GM23338 (cell line): Measurements from ENCODE around the gene MRPS10. TPM values are rescaled to one million over a fixed set of nuclear protein-coding genes. Genes with fewer than 3 reads are reported as not detected.

Experiments
- ATAC-seq: fragments of 200-7000 bp; cut with Tn5 transposase; 3 replicates; pipeline ENCODE4 v1.9.1; 2020
- DNase-seq: peaks from one replicate; pipeline ENCODE4 v3.0.0-alpha.2; 2015; ENCODE audit warnings: low spot score
- H2AFZ ChIP-seq: fragments of 200-600 bp; sonication (generic); 2 replicates; pipeline ENCODE4 v1.8.0; 2016; ENCODE audit warnings: antibody characterized with exemption, mild to moderate bottlenecking, moderate library complexity
- H3F3A ChIP-seq: fragments of 200-600 bp; sonication (generic); replicated peaks from 2 replicates; pipeline ENCODE4 v1.8.0; 2017; ENCODE audit warnings: antibody characterized with exemption, mixed run types, low read depth
- H3K27ac ChIP-seq: fragments of 200-600 bp; sonication (generic); 2 replicates; pipeline ENCODE4 v1.6.1; 2016; ENCODE audit warnings: low read depth
- H3K27me3 ChIP-seq: fragments of 200-600 bp; sonication (generic); 2 replicates; pipeline ENCODE4 v1.8.0; 2016; ENCODE audit warnings: mild to moderate bottlenecking, mixed run types, moderate library complexity; ENCODE audit not compliant: insufficient read depth
- H3K36me3 ChIP-seq: fragments of 200-600 bp; sonication (generic); 2 replicates; pipeline ENCODE4 v1.8.0; 2016; ENCODE audit warnings: mild to moderate bottlenecking; ENCODE audit not compliant: insufficient read depth
- H3K4me1 ChIP-seq: fragments of 200-600 bp; sonication (generic); 2 replicates; pipeline ENCODE4 v1.8.0; 2016; ENCODE audit warnings: mild to moderate bottlenecking, moderate library complexity; ENCODE audit not compliant: insufficient read depth
- H3K4me2 ChIP-seq: fragments of 200-600 bp; sonication (generic); 2 replicates; pipeline ENCODE4 v1.7.1; 2017; ENCODE audit warnings: mixed run types
- H3K4me3 ChIP-seq: fragments of 200-600 bp; sonication (generic); 2 replicates; pipeline ENCODE4 v1.6.1; 2016; ENCODE audit warnings: mixed run types
- H3K79me2 ChIP-seq: fragments of 200-600 bp; sonication (generic); replicated peaks from 2 replicates; pipeline ENCODE4 v1.8.0; 2017; ENCODE audit warnings: mild to moderate bottlenecking; ENCODE audit not compliant: insufficient read depth
- H3K9me2 ChIP-seq: fragments of 200-600 bp; sonication (generic); 2 replicates; pipeline ENCODE4 v1.8.0; 2017; ENCODE audit not compliant: insufficient read depth
- H4K20me1 ChIP-seq: fragments of 200-600 bp; sonication (generic); replicated peaks from 2 replicates; pipeline ENCODE4 v1.8.0; 2017; ENCODE audit warnings: mild to moderate bottlenecking; ENCODE audit not compliant: insufficient read depth
- H3K27ac Mint-ChIP-seq: 2 replicates; pipeline ENCODE4 v1.8.0; 2020; ENCODE audit warnings: inconsistent platforms, mild to moderate bottlenecking, moderate library complexity, mixed read lengths
- H3K27me3 Mint-ChIP-seq: 3 replicates; pipeline ENCODE4 v1.8.0; 2022; ENCODE audit warnings: low read depth, mild to moderate bottlenecking, moderate library complexity, mixed read lengths, inconsistent platforms; ENCODE audit not compliant: insufficient read depth, poor library complexity
- H3K36me3 Mint-ChIP-seq: 3 replicates; pipeline ENCODE4 v1.8.0; 2021; ENCODE audit warnings: low read depth, mild to moderate bottlenecking, inconsistent platforms, moderate library complexity, mixed read lengths
- H3K4me1 Mint-ChIP-seq: 3 replicates; pipeline ENCODE4 v1.8.0; 2020; ENCODE audit warnings: mild to moderate bottlenecking, inconsistent platforms, mixed read lengths
- H3K4me3 Mint-ChIP-seq: 3 replicates; pipeline ENCODE4 v1.8.0; 2021; ENCODE audit warnings: moderate library complexity, mild to moderate bottlenecking, inconsistent platforms, mixed read lengths
- H3K9me3 Mint-ChIP-seq: 3 replicates; pipeline ENCODE4 v1.8.0; 2020; ENCODE audit warnings: moderate library complexity, mild to moderate bottlenecking, inconsistent platforms, mixed read lengths
- CREB1 ChIP-seq: fragments of 250-450 bp; sonication (Bioruptor Pico); IDR thresholded peaks from 2 replicates; pipeline ENCODE4 v1.5.0; 2020; ENCODE audit warnings: low read depth, mild to moderate bottlenecking, moderate library complexity
- CTCF ChIP-seq, 2 experiments: fragments of 200-600 bp in 1 of 2; sonication (generic) in 1 of 2; conservative IDR thresholded peaks; 2 replicates each; pipeline versions ENCODE4 v1.5.1 to v1.6.1; 2016 to 2017; ENCODE audit warnings: antibody characterized with exemption in 2 of 2, low read depth in 2 of 2, mild to moderate bottlenecking in 2 of 2, moderate library complexity in 1 of 2
- EZH2 ChIP-seq: fragments of 200-600 bp; sonication (generic); IDR thresholded peaks from one replicate; pipeline ENCODE4 v1.8.0; 2017; ENCODE audit warnings: antibody characterized with exemption, mild to moderate bottlenecking, low read depth; ENCODE audit not compliant: unreplicated experiment
- EZH2phosphoT487 ChIP-seq: fragments of 200-600 bp; sonication (generic); IDR thresholded peaks from one replicate; pipeline ENCODE4 v1.8.1; 2018; ENCODE audit warnings: antibody characterized with exemption; ENCODE audit not compliant: unreplicated experiment
- JUNB ChIP-seq: IDR thresholded peaks from one replicate; pipeline ENCODE4 v1.6.1; 2016; ENCODE audit warnings: antibody characterized with exemption; ENCODE audit not compliant: unreplicated experiment
- NANOG ChIP-seq: IDR thresholded peaks from 2 replicates; pipeline ENCODE4 v1.6.1; 2016; ENCODE audit warnings: antibody characterized with exemption, borderline replicate concordance
- POLR2AphosphoS5 ChIP-seq: IDR thresholded peaks from 2 replicates; pipeline ENCODE4 v1.6.1; 2016; ENCODE audit warnings: antibody characterized with exemption, low read depth
- REST ChIP-seq: IDR thresholded peaks from one replicate; pipeline ENCODE4 v1.6.1; 2018; ENCODE audit warnings: antibody characterized with exemption; ENCODE audit not compliant: unreplicated experiment
- STAT1 ChIP-seq: IDR thresholded peaks from one replicate; pipeline ENCODE4 v1.6.1; 2016; ENCODE audit warnings: antibody characterized with exemption; ENCODE audit not compliant: unreplicated experiment
- ZNF114 ChIP-seq: fragments of 250-450 bp; sonication (Bioruptor Pico); IDR thresholded peaks from 2 replicates; pipeline ENCODE4 v1.5.0; 2020; ENCODE audit warnings: mild to moderate bottlenecking, moderate library complexity
- ZNF331 ChIP-seq: fragments of 250-450 bp; sonication (Bioruptor Pico); IDR thresholded peaks from 2 replicates; pipeline ENCODE4 v1.5.0; 2020; ENCODE audit warnings: low read depth, mild to moderate bottlenecking, moderate library complexity
- polyA plus RNA-seq: library from polyadenylated mRNA; unstranded; fragments of >200 nt; fragmentation: Nextera tagmentation; extraction: Ambion mirVana; gene quantifications from 2 replicates; pipeline ENCODE4 v1.2.1, GENCODE V29; 2016
- total RNA-seq: library from RNA; depleted of rRNA; stranded (reverse); fragments of >200 nt; shearing (Covaris generic); gene quantifications from 2 replicates; pipeline ENCODE4 v1.2.3, GENCODE V29; 2014
- TF ChIP-seq, protein P1 (sequence below): fragments of 250-450 bp; sonication (Bioruptor Pico); IDR thresholded peaks from 2 replicates; pipeline ENCODE4 v1.5.0; 2020; ENCODE audit warnings: mild to moderate bottlenecking, moderate library complexity

The MRPS10 gene
- total and polyA plus RNA-seq, 2 experiments from 2014 or later, result 36.2 to 42.7 TPM

DNA sequence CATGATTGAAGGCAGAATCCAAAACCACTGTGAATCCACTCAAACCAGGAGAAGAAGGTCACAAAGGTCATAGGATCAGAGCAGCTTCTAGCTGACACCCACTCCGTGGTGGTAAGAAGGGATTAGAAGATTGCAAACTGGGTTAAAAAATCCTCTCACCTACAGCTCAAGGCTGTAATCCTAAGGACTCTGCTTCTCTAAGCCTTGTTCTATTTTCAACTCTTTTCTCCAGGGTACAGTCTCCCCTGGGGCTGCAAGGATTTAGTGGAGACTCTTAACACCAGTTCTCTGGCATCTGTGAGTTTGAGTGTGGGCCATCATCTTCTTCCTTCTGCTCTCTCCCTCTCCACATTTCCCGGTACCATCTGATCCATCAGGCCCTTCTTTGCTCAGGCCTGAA lies 44.6 kb downstream of the MRPS10 start, which contains the start of gene GUCA1A (continued):
- TF ChIP-seq, protein P1, sequence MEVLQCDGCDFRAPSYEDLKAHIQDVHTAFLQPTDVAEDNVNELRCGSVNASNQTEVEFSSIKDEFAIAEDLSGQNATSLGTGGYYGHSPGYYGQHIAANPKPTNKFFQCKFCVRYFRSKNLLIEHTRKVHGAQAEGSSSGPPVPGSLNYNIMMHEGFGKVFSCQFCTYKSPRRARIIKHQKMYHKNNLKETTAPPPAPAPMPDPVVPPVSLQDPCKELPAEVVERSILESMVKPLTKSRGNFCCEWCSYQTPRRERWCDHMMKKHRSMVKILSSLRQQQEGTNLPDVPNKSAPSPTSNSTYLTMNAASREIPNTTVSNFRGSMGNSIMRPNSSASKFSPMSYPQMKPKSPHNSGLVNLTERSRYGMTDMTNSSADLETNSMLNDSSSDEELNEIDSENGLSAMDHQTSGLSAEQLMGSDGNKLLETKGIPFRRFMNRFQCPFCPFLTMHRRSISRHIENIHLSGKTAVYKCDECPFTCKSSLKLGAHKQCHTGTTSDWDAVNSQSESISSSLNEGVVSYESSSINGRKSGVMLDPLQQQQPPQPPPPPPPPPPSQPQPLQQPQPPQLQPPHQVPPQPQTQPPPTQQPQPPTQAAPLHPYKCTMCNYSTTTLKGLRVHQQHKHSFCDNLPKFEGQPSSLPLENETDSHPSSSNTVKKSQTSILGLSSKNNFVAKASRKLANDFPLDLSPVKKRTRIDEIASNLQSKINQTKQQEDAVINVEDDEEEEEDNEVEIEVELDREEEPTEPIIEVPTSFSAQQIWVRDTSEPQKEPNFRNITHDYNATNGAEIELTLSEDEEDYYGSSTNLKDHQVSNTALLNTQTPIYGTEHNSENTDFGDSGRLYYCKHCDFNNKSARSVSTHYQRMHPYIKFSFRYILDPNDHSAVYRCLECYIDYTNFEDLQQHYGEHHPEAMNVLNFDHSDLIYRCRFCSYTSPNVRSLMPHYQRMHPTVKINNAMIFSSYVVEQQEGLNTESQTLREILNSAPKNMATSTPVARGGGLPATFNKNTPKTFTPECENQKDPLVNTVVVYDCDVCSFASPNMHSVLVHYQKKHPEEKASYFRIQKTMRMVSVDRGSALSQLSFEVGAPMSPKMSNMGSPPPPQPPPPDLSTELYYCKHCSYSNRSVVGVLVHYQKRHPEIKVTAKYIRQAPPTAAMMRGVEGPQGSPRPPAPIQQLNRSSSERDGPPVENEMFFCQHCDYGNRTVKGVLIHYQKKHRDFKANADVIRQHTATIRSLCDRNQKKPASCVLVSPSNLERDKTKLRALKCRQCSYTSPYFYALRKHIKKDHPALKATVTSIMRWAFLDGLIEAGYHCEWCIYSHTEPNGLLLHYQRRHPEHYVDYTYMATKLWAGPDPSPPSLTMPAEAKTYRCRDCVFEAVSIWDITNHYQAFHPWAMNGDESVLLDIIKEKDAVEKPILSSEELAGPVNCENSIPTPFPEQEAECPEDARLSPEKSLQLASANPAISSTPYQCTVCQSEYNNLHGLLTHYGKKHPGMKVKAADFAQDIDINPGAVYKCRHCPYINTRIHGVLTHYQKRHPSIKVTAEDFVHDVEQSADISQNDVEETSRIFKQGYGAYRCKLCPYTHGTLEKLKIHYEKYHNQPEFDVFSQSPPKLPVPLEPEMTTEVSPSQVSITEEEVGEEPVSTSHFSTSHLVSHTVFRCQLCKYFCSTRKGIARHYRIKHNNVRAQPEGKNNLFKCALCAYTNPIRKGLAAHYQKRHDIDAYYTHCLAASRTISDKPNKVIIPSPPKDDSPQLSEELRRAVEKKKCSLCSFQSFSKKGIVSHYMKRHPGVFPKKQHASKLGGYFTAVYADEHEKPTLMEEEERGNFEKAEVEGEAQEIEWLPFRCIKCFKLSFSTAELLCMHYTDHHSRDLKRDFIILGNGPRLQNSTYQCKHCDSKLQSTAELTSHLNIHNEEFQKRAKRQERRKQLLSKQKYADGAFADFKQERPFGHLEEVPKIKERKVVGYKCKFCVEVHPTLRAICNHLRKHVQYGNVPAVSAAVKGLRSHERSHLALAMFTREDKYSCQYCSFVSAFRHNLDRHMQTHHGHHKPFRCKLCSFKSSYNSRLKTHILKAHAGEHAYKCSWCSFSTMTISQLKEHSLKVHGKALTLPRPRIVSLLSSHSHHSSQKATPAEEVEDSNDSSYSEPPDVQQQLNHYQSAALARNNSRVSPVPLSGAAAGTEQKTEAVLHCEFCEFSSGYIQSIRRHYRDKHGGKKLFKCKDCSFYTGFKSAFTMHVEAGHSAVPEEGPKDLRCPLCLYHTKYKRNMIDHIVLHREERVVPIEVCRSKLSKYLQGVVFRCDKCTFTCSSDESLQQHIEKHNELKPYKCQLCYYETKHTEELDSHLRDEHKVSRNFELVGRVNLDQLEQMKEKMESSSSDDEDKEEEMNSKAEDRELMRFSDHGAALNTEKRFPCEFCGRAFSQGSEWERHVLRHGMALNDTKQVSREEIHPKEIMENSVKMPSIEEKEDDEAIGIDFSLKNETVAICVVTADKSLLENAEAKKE, result no peak

GRCh38 chr6:42171813-42172581 lies 45.7 kb downstream of the MRPS10 start:
- Mint-ChIP-seq H3K27me3 (peaks cover 8% of the 10 kb centered on the region), H3K4me3 (no peak overlapping the region), H3K27ac (no peak overlapping the region), H3K9me3 (no peaks in the 10 kb centered on the region), H3K4me1 (peaks cover 18% of the 10 kb centered on the region), H3K36me3 (no peaks in the 10 kb centered on the region; the same call in 2 of the 3 replicates)
- DNase-seq (no peak), ATAC-seq (no peak)
- no peak overlapping the region for H3K4me3 ChIP-seq
- H3K27me3 ChIP-seq, result no peaks in the 10 kb centered on the region
- no peak overlapping the region for H3K27ac ChIP-seq
- H3K79me2 ChIP-seq, result no peaks in the 10 kb centered on the region
- H3F3A ChIP-seq, result 0 out of 2 replicates have a peak, but pooled peaks cover 7% of the 10 kb centered on the region
- H4K20me1 ChIP-seq, result no peaks in the 10 kb centered on the region
- no peak overlapping the region for H2AFZ ChIP-seq
- H3K4me2 ChIP-seq, result no peak overlapping the region
- H3K36me3 ChIP-seq, result no peaks in the 10 kb centered on the region
- H3K4me1 ChIP-seq, result peaks cover 10% of the 10 kb centered on the region
- no peaks in the 10 kb centered on the region for H3K9me2 ChIP-seq
- no peak for TF ChIP-seq POLR2AphosphoS5
- TF ChIP-seq EZH2phosphoT487, result no peak
- TF ChIP-seq EZH2, result no peak
- TF ChIP-seq STAT1, result no peak
- TF ChIP-seq CTCF (conservative IDR thresholded peaks at IDR 0.05; ENCODE audit: low read depth in 2 of 2), result no peak
- TF ChIP-seq CREB1 (CRISPR knock-in tag), result no peak
- no peak for TF ChIP-seq NANOG
- no peak for TF ChIP-seq ZNF114
- TF ChIP-seq ZNF331, result no peak
- no peak for TF ChIP-seq JUNB
- no peak for TF ChIP-seq REST
